ENCODE measurements around the gene ATP1B2. TPM values are rescaled to one million over a fixed set of nuclear protein-coding genes. Genes with fewer than 3 reads are reported as not detected.

Gene ATP1B2
- total RNA-seq, 1 donor from 2014 or later: 10.4 TPM

DNA sequence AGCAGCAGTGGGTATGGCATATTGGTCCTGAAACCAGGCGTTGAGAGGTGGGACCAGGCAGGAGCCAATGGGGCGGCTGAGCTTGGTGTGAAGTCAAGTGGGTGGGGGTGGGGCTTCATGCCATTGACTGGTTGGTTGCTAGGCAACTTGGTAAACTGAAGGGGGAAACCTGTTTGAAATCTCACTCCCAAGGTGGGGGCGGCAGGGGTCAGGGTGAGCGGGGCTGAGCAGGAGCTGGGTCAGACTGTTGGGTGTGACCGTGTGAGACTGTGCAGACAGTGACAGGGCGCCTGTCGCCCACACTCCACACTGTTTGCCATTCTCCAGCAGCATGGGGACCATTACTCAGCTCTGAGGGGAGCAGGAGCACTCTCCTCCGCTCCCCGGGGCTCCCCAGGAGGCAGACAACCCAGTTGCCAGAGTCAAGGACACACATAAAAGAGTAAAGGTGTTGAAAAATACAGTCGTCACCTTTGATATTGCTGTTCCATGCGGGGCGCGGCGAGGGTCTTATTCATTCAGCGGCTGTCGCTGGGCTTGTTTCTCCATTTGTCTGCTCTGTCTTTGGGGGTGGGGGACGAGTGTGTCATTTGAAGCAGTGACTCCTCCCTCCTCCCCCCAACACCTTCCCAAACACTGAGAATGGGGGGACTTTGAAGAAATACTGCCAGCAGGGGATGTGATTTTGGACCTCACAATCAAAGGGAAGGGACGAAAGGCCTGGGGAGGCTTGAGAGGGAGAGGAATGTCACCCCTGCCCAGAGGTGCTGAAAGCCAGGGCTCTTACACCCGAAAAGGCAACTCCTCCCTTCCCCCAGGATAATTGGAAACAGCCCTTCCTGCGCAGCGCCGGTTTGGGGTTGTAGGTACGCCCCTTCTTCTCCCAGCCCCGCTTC is 53.1 kb downstream of the ATP1B2 start:
- TF ChIP-seq, protein P1, sequence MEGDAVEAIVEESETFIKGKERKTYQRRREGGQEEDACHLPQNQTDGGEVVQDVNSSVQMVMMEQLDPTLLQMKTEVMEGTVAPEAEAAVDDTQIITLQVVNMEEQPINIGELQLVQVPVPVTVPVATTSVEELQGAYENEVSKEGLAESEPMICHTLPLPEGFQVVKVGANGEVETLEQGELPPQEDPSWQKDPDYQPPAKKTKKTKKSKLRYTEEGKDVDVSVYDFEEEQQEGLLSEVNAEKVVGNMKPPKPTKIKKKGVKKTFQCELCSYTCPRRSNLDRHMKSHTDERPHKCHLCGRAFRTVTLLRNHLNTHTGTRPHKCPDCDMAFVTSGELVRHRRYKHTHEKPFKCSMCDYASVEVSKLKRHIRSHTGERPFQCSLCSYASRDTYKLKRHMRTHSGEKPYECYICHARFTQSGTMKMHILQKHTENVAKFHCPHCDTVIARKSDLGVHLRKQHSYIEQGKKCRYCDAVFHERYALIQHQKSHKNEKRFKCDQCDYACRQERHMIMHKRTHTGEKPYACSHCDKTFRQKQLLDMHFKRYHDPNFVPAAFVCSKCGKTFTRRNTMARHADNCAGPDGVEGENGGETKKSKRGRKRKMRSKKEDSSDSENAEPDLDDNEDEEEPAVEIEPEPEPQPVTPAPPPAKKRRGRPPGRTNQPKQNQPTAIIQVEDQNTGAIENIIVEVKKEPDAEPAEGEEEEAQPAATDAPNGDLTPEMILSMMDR (IDR thresholded peaks at IDR 0.05; ENCODE audit: unreplicated experiment): no peak
- DNase-seq (ENCODE audit: low spot score): peak; percentile 75
- Mint-ChIP-seq H3K9me3 (ENCODE audit: unreplicated experiment) (no peaks in the 10 kb centered on the region), H3K27me3 (ENCODE audit: unreplicated experiment) (peaks cover 17% of the 10 kb centered on the region), H3K4me1 (ENCODE audit: unreplicated experiment) (peaks cover 35% of the 10 kb centered on the region), H3K27ac (ENCODE audit: unreplicated experiment) (peak overlapping the region; percentile 89), H3K36me3 (ENCODE audit: low read depth, unreplicated experiment) (no peaks in the 10 kb centered on the region), H3K4me3 (ENCODE audit: unreplicated experiment) (peak overlapping the region; percentile 89)

DNA sequence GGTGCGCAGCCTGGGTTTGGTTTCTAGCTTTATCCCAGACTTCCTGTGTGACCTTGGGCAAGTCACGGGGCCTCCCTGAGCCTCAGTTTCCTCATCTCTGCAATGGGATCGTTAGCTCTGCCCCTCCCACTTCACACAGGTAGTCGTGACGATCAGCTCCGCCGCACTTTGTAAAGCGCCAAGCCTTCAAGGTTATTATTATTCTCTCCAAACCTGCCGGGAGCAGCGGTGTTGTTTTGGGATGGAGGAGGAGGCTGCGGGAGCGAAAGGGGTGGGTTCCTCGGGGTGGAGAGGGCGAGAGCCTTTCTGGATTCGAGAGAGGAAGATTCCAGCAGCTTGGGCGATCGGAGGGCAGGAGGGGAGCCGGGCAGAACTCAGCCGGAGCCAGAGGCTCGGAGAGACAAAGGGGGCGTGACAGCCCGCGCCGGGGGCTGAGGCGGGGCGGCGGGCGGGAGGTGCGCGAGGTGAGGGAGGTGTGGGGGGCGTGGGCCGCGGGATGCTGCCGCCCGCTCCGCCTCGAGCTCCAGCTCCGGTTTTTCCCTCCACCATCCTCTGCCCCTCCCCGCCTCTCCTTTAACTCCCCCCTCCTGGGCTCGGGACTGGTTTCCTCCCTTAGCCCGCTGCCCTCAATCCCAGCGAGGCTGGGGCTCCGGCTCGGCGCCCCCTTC is 54.0 kb downstream of the ATP1B2 start, which contains the start of gene EFNB3:
Gene EFNB3, plus strand, starts transcription at position 602 of the 668 bp plus-strand sequence. CDS start 397 bp downstream, outside the sequence.
- peaks cover 17% of the 10 kb centered on the region for H3K27me3 Mint-ChIP-seq (ENCODE audit: unreplicated experiment)
- TF ChIP-seq, protein P1 (IDR thresholded peaks at IDR 0.05; ENCODE audit: unreplicated experiment): no peak
- peak within 1 kb of the TSS; percentile 89 for H3K27ac Mint-ChIP-seq (ENCODE audit: unreplicated experiment)
- peak; percentile 74 for DNase-seq (ENCODE audit: low spot score)
- H3K4me1 Mint-ChIP-seq (ENCODE audit: unreplicated experiment): peaks cover 36% of the 10 kb centered on the region
- H3K36me3 Mint-ChIP-seq (ENCODE audit: low read depth, unreplicated experiment): no peaks in the 10 kb centered on the region
- peak within 1 kb of the TSS; percentile 89 for H3K4me3 Mint-ChIP-seq (ENCODE audit: unreplicated experiment)
- no peaks in the 10 kb centered on the region for H3K9me3 Mint-ChIP-seq (ENCODE audit: unreplicated experiment)

GRCh38 chr17:7705269-7706255 is 54.8 kb downstream of the ATP1B2 start:
- peak overlapping the region; percentile 28 for H3K27ac Mint-ChIP-seq (ENCODE audit: unreplicated experiment)
- H3K36me3 Mint-ChIP-seq (ENCODE audit: low read depth, unreplicated experiment): peaks cover 3% of the 10 kb centered on the region
- no peak for DNase-seq (ENCODE audit: low spot score)
- H3K27me3 Mint-ChIP-seq (ENCODE audit: unreplicated experiment): peaks cover 20% of the 10 kb centered on the region
- no peaks in the 10 kb centered on the region for H3K9me3 Mint-ChIP-seq (ENCODE audit: unreplicated experiment)
- TF ChIP-seq, protein P1 (IDR thresholded peaks at IDR 0.05; ENCODE audit: unreplicated experiment): no peak
- peaks cover 45% of the 10 kb centered on the region for H3K4me1 Mint-ChIP-seq (ENCODE audit: unreplicated experiment)
- peak overlapping the region; percentile 89 for H3K4me3 Mint-ChIP-seq (ENCODE audit: unreplicated experiment)

DNA sequence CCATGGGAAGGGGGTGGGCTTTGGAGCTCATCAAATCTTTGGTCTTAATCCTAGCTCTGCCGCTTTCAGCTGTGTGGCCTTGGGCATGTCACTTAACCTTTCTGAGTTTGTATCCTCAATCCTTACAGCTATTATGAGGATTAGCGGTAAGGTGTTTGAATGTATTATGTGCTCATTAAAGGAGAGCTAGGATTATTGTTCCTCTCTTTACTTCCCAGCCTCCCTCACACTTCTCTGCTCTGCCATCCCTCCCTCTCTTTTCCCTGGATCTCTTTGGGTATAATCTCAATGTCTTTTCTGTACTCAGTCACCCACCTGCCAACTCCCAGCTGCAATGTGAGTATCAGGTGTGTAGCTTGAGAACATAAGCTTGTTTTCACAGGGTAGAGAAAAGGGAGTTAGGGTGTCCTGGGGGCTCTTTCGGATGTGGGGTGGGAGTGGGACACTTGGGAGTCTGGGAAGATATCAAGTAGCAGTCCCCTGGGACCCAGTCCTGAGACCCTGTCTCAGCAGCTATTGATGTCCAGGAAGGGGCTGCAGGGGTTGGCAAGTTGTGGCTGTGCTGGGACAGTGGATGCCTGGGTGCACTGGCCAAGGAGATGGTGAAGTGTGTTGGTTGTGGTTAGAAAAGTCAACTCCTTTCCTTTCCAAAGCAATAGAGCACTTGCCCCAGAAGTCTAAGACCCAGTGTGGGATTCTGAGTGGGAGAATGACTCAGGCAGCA is 56.1 kb downstream of the ATP1B2 start:
- H3K36me3 Mint-ChIP-seq (ENCODE audit: low read depth, unreplicated experiment): peaks cover 11% of the 10 kb centered on the region
- DNase-seq (ENCODE audit: low spot score): no peak
- H3K4me3 Mint-ChIP-seq (ENCODE audit: unreplicated experiment): peak overlapping the region; percentile 86
- TF ChIP-seq, protein P1 (IDR thresholded peaks at IDR 0.05; ENCODE audit: unreplicated experiment): no peak
- peaks cover 27% of the 10 kb centered on the region for H3K27me3 Mint-ChIP-seq (ENCODE audit: unreplicated experiment)
- H3K4me1 Mint-ChIP-seq (ENCODE audit: unreplicated experiment): peaks cover 55% of the 10 kb centered on the region
- H3K9me3 Mint-ChIP-seq (ENCODE audit: unreplicated experiment): no peaks in the 10 kb centered on the region
- H3K27ac Mint-ChIP-seq (ENCODE audit: unreplicated experiment): no peak overlapping the region

Other genes with a start within 250 kb of the ATP1B2 start
- 94.7 TPM for gene TMEM256, start 246.8 kb upstream of the ATP1B2 start, total RNA-seq (ENCODE audit: unreplicated experiment)
- 54.8 TPM for gene NLGN2, start 243.1 kb upstream of the ATP1B2 start, total RNA-seq (ENCODE audit: unreplicated experiment)
- gene SPEM1, start 230.6 kb upstream of the ATP1B2 start, total RNA-seq (ENCODE audit: unreplicated experiment): 0.38 TPM
- gene SPEM2, start 225.3 kb upstream of the ATP1B2 start, total RNA-seq (ENCODE audit: unreplicated experiment): 0.15 TPM
- gene SPEM3, start 222.1 kb upstream of the ATP1B2 start, total RNA-seq (ENCODE audit: unreplicated experiment): not detected
- 6.1 TPM for gene TMEM102, start 215.5 kb upstream of the ATP1B2 start, total RNA-seq (ENCODE audit: unreplicated experiment)
- gene FGF11, start 211.4 kb upstream of the ATP1B2 start, total RNA-seq (ENCODE audit: unreplicated experiment): 19.7 TPM
- gene CHRNB1, start 205.9 kb upstream of the ATP1B2 start, total RNA-seq (ENCODE audit: unreplicated experiment): 11.8 TPM
- 21.5 TPM for gene ZBTB4, start 171.3 kb upstream of the ATP1B2 start, total RNA-seq (ENCODE audit: unreplicated experiment)
- gene SLC35G6, start 169.5 kb upstream of the ATP1B2 start, total RNA-seq (ENCODE audit: unreplicated experiment): not detected
- 198 TPM for gene POLR2A, start 166.6 kb upstream of the ATP1B2 start, total RNA-seq (ENCODE audit: unreplicated experiment)
- 16.3 TPM for gene TNFSF12, start 101.9 kb upstream of the ATP1B2 start, total RNA-seq (ENCODE audit: unreplicated experiment)
- 5.6 TPM for gene TNFSF13, start 92.2 kb upstream of the ATP1B2 start, total RNA-seq (ENCODE audit: unreplicated experiment)
- gene SENP3, start 89.0 kb upstream of the ATP1B2 start, total RNA-seq (ENCODE audit: unreplicated experiment): 57.8 TPM
- gene CD68, start 71.3 kb upstream of the ATP1B2 start, total RNA-seq (ENCODE audit: unreplicated experiment): 1.6 TPM
- gene MPDU1, start 67.1 kb upstream of the ATP1B2 start, total RNA-seq (ENCODE audit: unreplicated experiment): 51.8 TPM
- gene SOX15, start 60.8 kb upstream of the ATP1B2 start, total RNA-seq (ENCODE audit: unreplicated experiment): 1.3 TPM
- 37.9 TPM for gene FXR2, start 36.0 kb upstream of the ATP1B2 start, total RNA-seq (ENCODE audit: unreplicated experiment)
- 100 TPM for gene SAT2, start 23.1 kb upstream of the ATP1B2 start, total RNA-seq (ENCODE audit: unreplicated experiment)
- gene SHBG, start 20.8 kb upstream of the ATP1B2 start, total RNA-seq (ENCODE audit: unreplicated experiment): 0.95 TPM
- gene TP53, start 36.6 kb downstream of the ATP1B2 start, total RNA-seq (ENCODE audit: unreplicated experiment): 95.5 TPM
- gene WRAP53, start 37.6 kb downstream of the ATP1B2 start, total RNA-seq (ENCODE audit: unreplicated experiment): 21.3 TPM
- 61.9 TPM for gene EFNB3, start 54.3 kb downstream of the ATP1B2 start, total RNA-seq (ENCODE audit: unreplicated experiment)
- 0.72 TPM for gene DNAH2, start 66.8 kb downstream of the ATP1B2 start, total RNA-seq (ENCODE audit: unreplicated experiment)
- gene KDM6B, start 183.3 kb downstream of the ATP1B2 start, total RNA-seq (ENCODE audit: unreplicated experiment): 47.4 TPM
- gene TMEM88, start 204.1 kb downstream of the ATP1B2 start, total RNA-seq (ENCODE audit: unreplicated experiment): 13.6 TPM
- gene NAA38, start 206.6 kb downstream of the ATP1B2 start, total RNA-seq (ENCODE audit: unreplicated experiment): 97.9 TPM
- 6.4 TPM for gene CYB5D1, start 207.1 kb downstream of the ATP1B2 start, total RNA-seq (ENCODE audit: unreplicated experiment)
- gene CHD3, start 237.9 kb downstream of the ATP1B2 start, total RNA-seq (ENCODE audit: unreplicated experiment): 133 TPM

Measured in endothelial cell (in vitro differentiated cells).